ENCODE results near the gene CDKN1C. TPM values are rescaled to one million over a fixed set of nuclear protein-coding genes. Genes with fewer than 3 reads are reported as not detected.
A peak's percentile ranks its signal among the peaks of the same experiment; 100 is the strongest.

The CDKN1C gene
- total RNA-seq, result 10 to 100 TPM in 1 of 5 experiments, 1 to 10 TPM in 3, under 1 TPM in 1; 0.53 to 36.0 (median 6.0) TPM
- polyA plus RNA-seq, result under 1 TPM; 0.35 to 0.94 TPM
- 2.4 reads per million, percentile 12 among the genes with 10 or more reads in this experiment for total RNA-seq

DNA sequence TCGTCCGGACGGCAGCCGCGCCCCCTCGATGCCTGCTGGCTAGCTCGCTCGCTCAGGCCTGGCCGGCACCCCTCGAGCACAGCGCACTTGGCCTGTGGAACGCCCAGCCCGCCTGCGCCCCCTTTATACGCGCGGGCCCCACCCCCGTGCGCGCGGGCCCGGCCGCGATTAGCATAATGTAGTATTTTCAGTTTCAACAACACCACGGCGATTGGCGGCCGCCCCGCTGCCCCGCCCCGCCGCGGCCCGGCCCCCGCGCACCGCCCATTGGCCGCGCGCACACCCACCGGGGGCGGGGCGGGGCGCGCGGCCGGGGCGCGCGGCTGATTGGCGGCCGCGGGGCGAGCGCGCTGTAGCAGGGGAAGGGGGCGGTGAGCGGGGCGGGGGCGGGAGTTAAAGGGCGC, at the start of gene CDKN1C:
CDKN1C (minus strand) TSS at position 98 of the 404 bp plus-strand sequence. CDS start 319 bp downstream, outside the sequence.
- peak within 1 kb of the TSS; percentile 75 for H3K4me3 ChIP-seq (ENCODE audit: low read length)
- H3K27ac ChIP-seq (ENCODE audit: low read depth, low read length), result peak within 1 kb of the TSS; percentile 68
- peaks cover 0 to 1% (median 0%) of the 10 kb centered on the region in 11 donors for H3K9me3 Mint-ChIP-seq
- ATAC-seq (peak; percentile 95), DNase-seq (peak; percentile 82 to 87 (median 85))
- H3K9me3 ChIP-seq (ENCODE audit: control insufficient read depth in 2 of 3, low read length in 3 of 3), result no peaks in the 10 kb centered on the region
- peak within 1 kb of the TSS; percentile 85 to 96 (median 92) for H3K4me3 Mint-ChIP-seq
- H3K36me3 ChIP-seq (ENCODE audit: control insufficient read depth in 2 of 3, insufficient read depth in 3 of 3, low read length in 3 of 3), result peaks cover 0 to 5% (median 0%) of the 10 kb centered on the region in 3 experiments
- peaks cover 0 to 32% (median 22%) of the 10 kb centered on the region in 7 donors for H3K4me1 Mint-ChIP-seq
- peaks cover 0 to 43% (median 0%) of the 10 kb centered on the region in 5 donors for H3K27me3 Mint-ChIP-seq
- POLR2A ChIA-PET, result interaction anchor here (1.3 to 3.9 kb wide), 2 partner anchors 353 kb away, joined by 5 to 19 read pairs; no protein-coding TSS in a partner anchor
- H3K27ac Mint-ChIP-seq, result peak within 1 kb of the TSS in 8 of 9 donors; percentile 26 to 93 (median 80)
- CTCF ChIA-PET, result interaction anchor here (0.6 to 9.4 kb wide), 3 partner anchors 8 to 353 kb away, joined by 3 to 197 read pairs (median 3); no protein-coding TSS in a partner anchor
- peaks cover 5 to 7% of the 10 kb centered on the region in 2 donors for H3K4me1 ChIP-seq (ENCODE audit: control insufficient read depth in 2 of 2, insufficient read depth in 2 of 2, low read length in 2 of 2)
- H3K27me3 ChIP-seq (ENCODE audit: control insufficient read depth in 2 of 2, insufficient read depth in 2 of 2, low read length in 2 of 2), result no peaks in the 10 kb centered on the region
- intact Hi-C loops (cut with micrococcal nuclease), result loop anchor here (1.0 to 10.0 kb wide), 13 partner anchors 17 to 583 kb away; partner anchors contain the start of genes NAP1L4 (in 2 of the 2), C11orf21 (in 1 of the 2), CARS1 (in 1 of the 2) and CD81 (in 1 of the 2)
- no peaks in the 10 kb centered on the region for H3K36me3 Mint-ChIP-seq

DNA sequence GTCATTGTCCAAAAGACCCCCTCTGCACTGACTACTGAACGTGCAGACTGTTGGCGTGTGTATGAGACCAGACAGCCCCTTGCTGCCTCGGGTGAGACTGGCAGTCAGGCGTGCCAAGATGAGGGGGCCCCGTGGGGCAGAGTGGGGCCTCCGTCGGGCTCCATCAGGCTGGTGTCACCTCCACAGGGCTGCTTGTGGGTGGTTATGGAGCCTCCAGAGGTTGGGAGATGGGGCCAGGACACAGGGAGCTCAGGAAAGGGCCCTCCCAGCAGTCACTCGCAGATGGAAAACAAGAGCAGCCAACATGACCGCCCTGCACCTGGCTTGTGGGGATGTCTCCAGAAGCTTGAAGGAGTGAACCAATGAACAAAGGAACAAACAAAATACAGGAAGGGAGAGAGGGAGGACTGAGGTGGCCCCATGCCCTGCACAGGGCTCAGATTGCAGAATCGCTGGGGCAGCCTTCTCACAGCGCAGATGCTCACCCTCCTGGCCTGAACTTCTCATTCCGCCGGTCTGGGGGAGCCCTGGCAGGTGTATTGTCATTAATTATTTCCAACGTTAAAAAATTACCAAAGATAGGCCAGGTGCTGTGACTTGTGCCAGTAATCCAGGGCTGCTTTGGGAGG, 49.1 kb upstream of the CDKN1C start:
- ATAC-seq (no peak), DNase-seq (no peak)
- Mint-ChIP-seq H3K36me3 (peaks cover 0 to 25% (median 13%) of the 10 kb centered on the region in 5 donors), H3K4me1 (peaks cover 10 to 23% (median 10%) of the 10 kb centered on the region in 7 donors), H3K27me3 (peaks cover 0 to 7% (median 4%) of the 10 kb centered on the region in 5 donors), H3K9me3 (peaks cover 6 to 29% (median 21%) of the 10 kb centered on the region in 11 donors), H3K27ac (peak overlapping the region in 1 of 9 donors; percentile 13), H3K4me3 (no peak overlapping the region)
- Histone ChIP-seq H3K9me3 (ENCODE audit: control insufficient read depth in 2 of 3, low read length in 3 of 3) (peaks cover 6 to 16% (median 12%) of the 10 kb centered on the region in 3 experiments), H3K4me3 (ENCODE audit: low read length) (no peak overlapping the region), H3K27ac (ENCODE audit: low read depth, low read length) (no peak overlapping the region), H3K27me3 (ENCODE audit: control insufficient read depth in 2 of 2, insufficient read depth in 2 of 2, low read length in 2 of 2) (peaks cover 0 to 3% of the 10 kb centered on the region in 2 donors), H3K36me3 (ENCODE audit: control insufficient read depth in 2 of 3, insufficient read depth in 3 of 3, low read length in 3 of 3) (no peaks in the 10 kb centered on the region), H3K4me1 (ENCODE audit: control insufficient read depth in 2 of 2, insufficient read depth in 2 of 2, low read length in 2 of 2) (peaks cover 7 to 10% of the 10 kb centered on the region in 2 donors)
- intact Hi-C loops (cut with micrococcal nuclease), result no loop called here
- CTCF ChIA-PET, result no interaction called here
- POLR2A ChIA-PET, result no interaction called here

DNA sequence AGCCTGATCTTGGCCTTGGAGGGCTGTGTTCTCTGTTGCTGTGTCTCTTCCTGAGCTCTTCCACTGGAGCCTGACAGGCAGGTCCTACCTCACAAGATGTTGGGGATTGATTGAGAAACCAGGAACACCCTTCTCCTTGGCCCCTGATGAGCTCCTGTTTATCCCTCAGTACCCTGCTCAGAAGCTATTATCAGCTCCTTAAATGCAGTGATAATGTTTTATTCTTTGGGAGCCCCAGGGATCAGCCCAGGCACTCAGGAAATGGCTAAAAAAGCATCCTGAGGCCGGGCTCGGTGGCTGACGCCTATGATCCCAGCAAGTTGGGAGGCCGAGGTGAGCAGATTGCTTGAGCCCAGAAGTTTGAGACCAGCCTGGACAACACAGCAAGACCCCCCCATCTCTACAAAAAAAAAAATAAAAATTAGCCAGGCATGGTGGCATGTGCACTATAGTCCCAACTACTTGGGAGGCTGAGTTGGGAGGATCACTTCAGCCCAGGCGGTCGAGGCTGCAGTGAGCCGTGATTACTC, 48.5 kb upstream of the CDKN1C start:
- H3K4me1 ChIP-seq (ENCODE audit: control insufficient read depth in 2 of 2, insufficient read depth in 2 of 2, low read length in 2 of 2), result peaks cover 8 to 13% of the 10 kb centered on the region in 2 donors
- H3K27me3 Mint-ChIP-seq, result peaks cover 0 to 8% (median 4%) of the 10 kb centered on the region in 5 donors
- DNase-seq, result no peak
- H3K36me3 ChIP-seq (ENCODE audit: control insufficient read depth in 2 of 3, insufficient read depth in 3 of 3, low read length in 3 of 3), result no peaks in the 10 kb centered on the region
- peaks cover 6 to 24% (median 19%) of the 10 kb centered on the region in 11 donors for H3K9me3 Mint-ChIP-seq
- peak overlapping the region in 1 of 9 donors; percentile 68 for H3K27ac Mint-ChIP-seq
- H3K27ac ChIP-seq (ENCODE audit: low read depth, low read length), result no peak overlapping the region
- H3K36me3 Mint-ChIP-seq, result peaks cover 0 to 20% (median 13%) of the 10 kb centered on the region in 5 donors
- peaks cover 9 to 23% (median 9%) of the 10 kb centered on the region in 7 donors for H3K4me1 Mint-ChIP-seq
- POLR2A ChIA-PET, result interaction anchor here (0.6 kb wide), 1 partner anchor 242 kb away, joined by 3 read pairs; no protein-coding TSS in a partner anchor
- no peak overlapping the region for H3K4me3 Mint-ChIP-seq
- peaks cover 6 to 16% (median 12%) of the 10 kb centered on the region in 3 experiments for H3K9me3 ChIP-seq (ENCODE audit: control insufficient read depth in 2 of 3, low read length in 3 of 3)
- H3K27me3 ChIP-seq (ENCODE audit: control insufficient read depth in 2 of 2, insufficient read depth in 2 of 2, low read length in 2 of 2), result peaks cover 0 to 3% of the 10 kb centered on the region in 2 donors
- no peak for ATAC-seq
- CTCF ChIA-PET, result interaction anchor here (0.6 to 0.7 kb wide), 2 partner anchors 34 to 80 kb away, joined by 3 to 5 read pairs; no protein-coding TSS in a partner anchor
- no peak overlapping the region for H3K4me3 ChIP-seq (ENCODE audit: low read length)
- intact Hi-C loops (cut with micrococcal nuclease), result no loop called here

DNA sequence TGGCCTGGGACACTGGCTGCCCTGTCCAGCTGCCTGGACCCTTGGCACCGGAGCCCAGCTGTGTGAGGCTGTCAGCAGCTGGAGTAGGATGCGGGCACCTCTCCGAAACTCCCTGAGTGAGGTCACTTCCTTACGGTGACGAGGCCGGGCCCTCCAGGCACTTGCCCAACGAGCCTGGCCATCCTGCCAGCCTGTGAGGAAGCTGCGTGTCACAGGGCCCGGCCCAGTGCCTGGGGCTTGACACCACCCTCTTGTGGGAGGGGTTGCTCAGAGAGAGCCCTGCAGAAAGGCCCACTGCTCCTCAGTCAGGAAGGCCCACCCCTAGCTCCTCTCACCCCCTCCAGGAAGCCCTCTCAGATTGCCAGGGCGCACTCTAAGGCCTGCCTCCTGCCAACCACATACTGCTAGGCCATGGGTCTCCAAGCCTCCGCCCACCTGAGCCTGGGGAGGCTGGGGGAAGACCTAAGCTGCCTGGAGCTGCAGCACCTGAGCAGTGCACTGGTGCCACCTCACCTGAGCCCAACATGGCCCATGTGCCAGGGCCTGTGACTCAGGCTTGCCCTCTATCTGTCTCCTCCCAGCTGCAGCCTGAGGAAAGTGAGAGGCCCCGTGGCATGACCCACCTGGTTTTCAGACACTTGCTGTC, 47.9 kb upstream of the CDKN1C start:
- Histone ChIP-seq H3K4me3 (ENCODE audit: low read length) (no peak overlapping the region), H3K36me3 (ENCODE audit: control insufficient read depth in 2 of 3, insufficient read depth in 3 of 3, low read length in 3 of 3) (no peaks in the 10 kb centered on the region), H3K27ac (ENCODE audit: low read depth, low read length) (no peak overlapping the region), H3K9me3 (ENCODE audit: control insufficient read depth in 2 of 3, low read length in 3 of 3) (peaks cover 6 to 11% (median 8%) of the 10 kb centered on the region in 3 experiments), H3K27me3 (ENCODE audit: control insufficient read depth in 2 of 2, insufficient read depth in 2 of 2, low read length in 2 of 2) (peaks cover 0 to 3% of the 10 kb centered on the region in 2 donors), H3K4me1 (ENCODE audit: control insufficient read depth in 2 of 2, insufficient read depth in 2 of 2, low read length in 2 of 2) (peaks cover 11 to 13% of the 10 kb centered on the region in 2 donors)
- H3K9me3 Mint-ChIP-seq, result peaks cover 2 to 18% (median 14%) of the 10 kb centered on the region in 11 donors
- no peak overlapping the region for H3K4me3 Mint-ChIP-seq
- H3K27ac Mint-ChIP-seq, result peak overlapping the region in 1 of 9 donors; percentile 68
- peaks cover 0 to 14% (median 8%) of the 10 kb centered on the region in 5 donors for H3K36me3 Mint-ChIP-seq
- peak in 1 of 9 donors; percentile 45 for DNase-seq
- POLR2A ChIA-PET, result interaction anchor here (0.6 kb wide), 1 partner anchor 242 kb away, joined by 3 read pairs; no protein-coding TSS in a partner anchor
- intact Hi-C loops (cut with micrococcal nuclease), result no loop called here
- H3K27me3 Mint-ChIP-seq, result peaks cover 0 to 10% (median 4%) of the 10 kb centered on the region in 5 donors
- ATAC-seq, result peak; percentile 80
- CTCF ChIA-PET, result interaction anchor here (0.6 to 0.7 kb wide), 2 partner anchors 33 to 81 kb away, joined by 3 to 5 read pairs; no protein-coding TSS in a partner anchor
- peaks cover 6 to 25% (median 12%) of the 10 kb centered on the region in 7 donors for H3K4me1 Mint-ChIP-seq

DNA sequence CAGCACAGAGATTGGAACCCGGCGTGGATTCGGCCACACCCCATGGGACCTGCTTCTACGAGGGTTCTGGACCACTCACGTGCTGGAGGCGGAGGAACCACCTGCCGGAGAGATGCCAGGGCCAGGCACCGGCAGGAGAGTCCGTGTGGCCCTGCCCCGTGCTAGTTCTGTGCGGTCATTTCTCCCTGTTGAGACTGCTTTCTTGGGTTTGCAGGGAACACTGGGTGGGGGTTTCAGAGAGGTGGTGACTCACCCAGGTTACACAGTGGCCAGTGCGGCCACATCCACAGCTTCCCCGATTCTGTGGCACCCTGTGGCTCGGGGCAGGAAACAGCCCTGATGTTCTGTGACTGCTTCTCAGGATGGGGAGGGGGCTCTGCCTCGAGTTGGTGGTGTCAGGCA, 47.3 kb upstream of the CDKN1C start:
- ATAC-seq (peak; percentile 60), DNase-seq (no peak)
- peaks cover 3 to 4% of the 10 kb centered on the region in 2 donors for H3K27me3 ChIP-seq (ENCODE audit: control insufficient read depth in 2 of 2, insufficient read depth in 2 of 2, low read length in 2 of 2)
- CTCF ChIA-PET, result no interaction called here
- Mint-ChIP-seq H3K27ac (peak overlapping the region in 1 of 9 donors; percentile 42), H3K4me1 (peaks cover 12 to 30% (median 18%) of the 10 kb centered on the region in 7 donors), H3K9me3 (peaks cover 0 to 12% (median 9%) of the 10 kb centered on the region in 11 donors), H3K4me3 (no peak overlapping the region), H3K36me3 (peaks cover 0 to 8% (median 3%) of the 10 kb centered on the region in 5 donors), H3K27me3 (peaks cover 4 to 17% (median 8%) of the 10 kb centered on the region in 5 donors)
- H3K4me3 ChIP-seq (ENCODE audit: low read length), result no peak overlapping the region
- intact Hi-C loops (cut with micrococcal nuclease), result no loop called here
- no peak overlapping the region for H3K27ac ChIP-seq (ENCODE audit: low read depth, low read length)
- H3K36me3 ChIP-seq (ENCODE audit: control insufficient read depth in 2 of 3, insufficient read depth in 3 of 3, low read length in 3 of 3), result no peaks in the 10 kb centered on the region
- POLR2A ChIA-PET, result no interaction called here
- peaks cover 4 to 7% (median 6%) of the 10 kb centered on the region in 3 experiments for H3K9me3 ChIP-seq (ENCODE audit: control insufficient read depth in 2 of 3, low read length in 3 of 3)
- H3K4me1 ChIP-seq (ENCODE audit: control insufficient read depth in 2 of 2, insufficient read depth in 2 of 2, low read length in 2 of 2), result peaks cover 13 to 17% of the 10 kb centered on the region in 2 donors
